ENCODE results near the gene RTF2.

- TF ChIP-seq CTCF (conservative IDR thresholded peaks at IDR 0.05; ENCODE audit: low read depth, low read length) (no peak), EZH2 (IDR thresholded peaks at IDR 0.05; ENCODE audit: borderline replicate concordance, low read depth, low read length, poor library complexity, severe bottlenecking) (no peak)
These were observed 44.5 kb upstream of the RTF2 start for GRCh38 chr20:56423886-56424285.
